ENCODE results near the gene RXRA. TPM values are rescaled to one million over a fixed set of nuclear protein-coding genes. Genes with fewer than 3 reads are reported as not detected.

RXRA gene
- total and polyA plus RNA-seq, 2 of the 4 experiments (the other 2 are of a cell fraction), result 7.5 to 17.9 TPM

DNA sequence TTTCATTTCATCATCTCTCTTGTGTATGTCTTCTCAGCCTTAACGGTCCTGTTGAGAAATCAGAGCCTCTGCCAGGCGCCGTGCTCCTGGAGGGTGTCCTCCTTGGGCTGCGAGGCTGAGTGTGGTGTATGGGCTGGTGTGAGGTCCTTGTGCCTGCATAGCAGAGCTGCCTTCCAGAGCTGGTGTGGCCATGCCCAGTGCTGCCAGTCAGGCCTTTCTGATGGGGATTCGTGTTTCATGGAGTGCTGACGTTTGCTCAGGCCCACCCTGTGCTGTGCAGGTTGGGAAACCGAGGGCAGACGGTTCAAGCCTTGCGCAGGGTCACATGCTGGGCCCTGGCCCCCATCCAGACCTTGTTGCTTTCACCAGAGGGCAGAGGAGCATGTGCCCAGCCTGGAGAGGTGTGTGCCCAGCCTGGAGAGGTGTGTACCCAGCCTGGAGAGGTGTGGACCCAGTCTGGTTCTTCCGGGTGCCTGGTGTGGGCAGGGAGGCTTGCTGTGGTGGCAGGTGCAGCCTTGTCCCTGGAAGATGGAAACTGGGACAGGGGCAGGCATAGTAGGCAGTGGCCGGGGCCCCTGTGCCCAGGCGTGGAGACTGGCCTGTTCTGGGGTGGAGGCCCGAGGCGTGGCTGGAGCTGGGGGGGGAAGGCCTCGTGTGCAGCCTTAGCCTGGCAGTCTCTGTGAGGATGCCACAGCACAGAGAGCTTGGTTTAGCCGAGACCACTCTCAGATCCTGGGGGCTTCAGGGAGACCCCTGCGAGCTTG is 84.0 kb downstream of the RXRA start:
- ATAC-seq (ENCODE audit: low read depth) (no peak), DNase-seq (no peak)
- Histone ChIP-seq H2BK20ac (ENCODE audit: low read depth, low read length) (no peak overlapping the region), H2BK15ac (ENCODE audit: low read depth, low read length) (no peak overlapping the region), H3K23ac (ENCODE audit: low read depth, low read length) (no peak overlapping the region), H3K36me3 (ENCODE audit: control insufficient read depth, insufficient read depth, low read length) (peaks cover 16% of the 10 kb centered on the region; the same call in 1 of the 2 replicates), H3K4ac (ENCODE audit: low read depth, low read length) (no peak overlapping the region), H3K79me1 (ENCODE audit: low read depth in 1 of 2, low read length in 2 of 2) (peaks cover 14 to 75% of the 10 kb centered on the region in 2 experiments), H4K20me1 (ENCODE audit: insufficient read depth, low read length) (peaks cover 66% of the 10 kb centered on the region), H2BK120ac (ENCODE audit: low read depth, low read length) (no peak overlapping the region), H3K56ac (ENCODE audit: extremely low read depth, insufficient read depth, low read length) (no peak overlapping the region), H3K4me1 (ENCODE audit: control insufficient read depth, insufficient read depth, low read length) (peaks cover 33% of the 10 kb centered on the region), H3K14ac (replicated peaks; ENCODE audit: low read depth, low read length) (no peak overlapping the region), H2BK5ac (ENCODE audit: low read depth, low read length, poor library complexity, severe bottlenecking) (no peak overlapping the region), H4K5ac (ENCODE audit: low read depth, low read length) (no peak overlapping the region), H2AK5ac (ENCODE audit: low read depth, low read length) (no peak overlapping the region), H3K4me3 (ENCODE audit: insufficient read depth, low read depth, low read length) (no peak overlapping the region), H3K9me3 (ENCODE audit: control insufficient read depth, insufficient read depth, low read length) (no peaks in the 10 kb centered on the region), H3K9ac (ENCODE audit: low read depth, low read length) (no peak overlapping the region), H2AFZ (replicated peaks; ENCODE audit: low read length, poor library complexity) (no peak overlapping the region), H2AK9ac (replicated peaks; ENCODE audit: low read depth, low read length, poor library complexity) (no peak overlapping the region), H3K4me2 (ENCODE audit: low read depth, low read length) (no peak overlapping the region), H4K91ac (ENCODE audit: insufficient read depth, low read depth, low read length) (no peak overlapping the region; the same call in 1 of the 2 replicates), H3K9me1 (ENCODE audit: insufficient read depth, low read length) (peaks cover 7% of the 10 kb centered on the region), H3K27ac (ENCODE audit: insufficient read depth, low read length) (no peak overlapping the region), H3K18ac (ENCODE audit: low read depth, low read length) (no peak overlapping the region), H4K8ac (ENCODE audit: low read depth in 2 of 2, low read length in 2 of 2) (no peak overlapping the region), H3K27me3 (ENCODE audit: control insufficient read depth, insufficient read depth, low read length) (no peaks in the 10 kb centered on the region)
- TF ChIP-seq, protein P1, sequence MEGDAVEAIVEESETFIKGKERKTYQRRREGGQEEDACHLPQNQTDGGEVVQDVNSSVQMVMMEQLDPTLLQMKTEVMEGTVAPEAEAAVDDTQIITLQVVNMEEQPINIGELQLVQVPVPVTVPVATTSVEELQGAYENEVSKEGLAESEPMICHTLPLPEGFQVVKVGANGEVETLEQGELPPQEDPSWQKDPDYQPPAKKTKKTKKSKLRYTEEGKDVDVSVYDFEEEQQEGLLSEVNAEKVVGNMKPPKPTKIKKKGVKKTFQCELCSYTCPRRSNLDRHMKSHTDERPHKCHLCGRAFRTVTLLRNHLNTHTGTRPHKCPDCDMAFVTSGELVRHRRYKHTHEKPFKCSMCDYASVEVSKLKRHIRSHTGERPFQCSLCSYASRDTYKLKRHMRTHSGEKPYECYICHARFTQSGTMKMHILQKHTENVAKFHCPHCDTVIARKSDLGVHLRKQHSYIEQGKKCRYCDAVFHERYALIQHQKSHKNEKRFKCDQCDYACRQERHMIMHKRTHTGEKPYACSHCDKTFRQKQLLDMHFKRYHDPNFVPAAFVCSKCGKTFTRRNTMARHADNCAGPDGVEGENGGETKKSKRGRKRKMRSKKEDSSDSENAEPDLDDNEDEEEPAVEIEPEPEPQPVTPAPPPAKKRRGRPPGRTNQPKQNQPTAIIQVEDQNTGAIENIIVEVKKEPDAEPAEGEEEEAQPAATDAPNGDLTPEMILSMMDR (conservative IDR thresholded peaks at IDR 0.05; ENCODE audit: low read depth, low read length), result no peak
- TF ChIP-seq MAZ (IDR thresholded peaks at IDR 0.05; ENCODE audit: borderline replicate concordance, low read depth, low read length) (no peak), NFE2L2 (IDR thresholded peaks at IDR 0.05; ENCODE audit: low read depth, low read length) (no peak), RAD21 (IDR thresholded peaks at IDR 0.05; ENCODE audit: low read length) (no peak), MAFK (IDR thresholded peaks at IDR 0.05; ENCODE audit: low read depth, low read length) (no peak), RFX5 (IDR thresholded peaks at IDR 0.05; ENCODE audit: low read depth, low read length) (no peak), BHLHE40 (IDR thresholded peaks at IDR 0.05; ENCODE audit: low read depth, low read length) (no peak), RCOR1 (IDR thresholded peaks at IDR 0.05; ENCODE audit: insufficient replicate concordance, low read length) (no peak), FOS (IDR thresholded peaks at IDR 0.05; ENCODE audit: low read depth, low read length) (no peak)
- TF ChIP-seq, protein P2, sequence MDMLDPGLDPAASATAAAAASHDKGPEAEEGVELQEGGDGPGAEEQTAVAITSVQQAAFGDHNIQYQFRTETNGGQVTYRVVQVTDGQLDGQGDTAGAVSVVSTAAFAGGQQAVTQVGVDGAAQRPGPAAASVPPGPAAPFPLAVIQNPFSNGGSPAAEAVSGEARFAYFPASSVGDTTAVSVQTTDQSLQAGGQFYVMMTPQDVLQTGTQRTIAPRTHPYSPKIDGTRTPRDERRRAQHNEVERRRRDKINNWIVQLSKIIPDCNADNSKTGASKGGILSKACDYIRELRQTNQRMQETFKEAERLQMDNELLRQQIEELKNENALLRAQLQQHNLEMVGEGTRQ (IDR thresholded peaks at IDR 0.05; ENCODE audit: low read depth, low read length), result no peak
- TF ChIP-seq, protein P3, sequence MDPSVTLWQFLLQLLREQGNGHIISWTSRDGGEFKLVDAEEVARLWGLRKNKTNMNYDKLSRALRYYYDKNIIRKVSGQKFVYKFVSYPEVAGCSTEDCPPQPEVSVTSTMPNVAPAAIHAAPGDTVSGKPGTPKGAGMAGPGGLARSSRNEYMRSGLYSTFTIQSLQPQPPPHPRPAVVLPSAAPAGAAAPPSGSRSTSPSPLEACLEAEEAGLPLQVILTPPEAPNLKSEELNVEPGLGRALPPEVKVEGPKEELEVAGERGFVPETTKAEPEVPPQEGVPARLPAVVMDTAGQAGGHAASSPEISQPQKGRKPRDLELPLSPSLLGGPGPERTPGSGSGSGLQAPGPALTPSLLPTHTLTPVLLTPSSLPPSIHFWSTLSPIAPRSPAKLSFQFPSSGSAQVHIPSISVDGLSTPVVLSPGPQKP (IDR thresholded peaks at IDR 0.05; ENCODE audit: borderline replicate concordance, low read depth, low read length), result no peak
- POLR2A ChIA-PET (ENCODE audit: unreplicated experiment), result no interaction called here
- 89% methylated on average over 12 of the region's 17 CpGs; no CpG with 5 or more reads in 1 of the 2 experiments for WGBS, 2 experiments (ENCODE audit: extremely low coverage in 2 of 2, insufficient read length in 1 of 2)
- CTCF ChIA-PET, result no interaction called here
- intact Hi-C loops (cut with micrococcal nuclease), result no loop called here
- dilution Hi-C loops (cut with HindIII; ENCODE audit: low sequenced_read_pairs, unreplicated experiment), result no loop called here
- no TSS peak for BruUV-seq (replicated peaks)
- in situ Hi-C loops (cut with MboI; ENCODE audit: low sequenced_read_pairs), result loop anchor here (25.0 kb wide), 1 partner anchor 598 kb away; no protein-coding TSS in a partner anchor
